ENCODE results near the gene CYP26A1.

CYP26A1 gene

GRCh38 chr10:93073539-93074146, at the start of gene CYP26A1:
Gene CYP26A1, plus strand, starts transcription at chr10:93073893. Its CDS starts 42 bp downstream, at chr10:93073935.
- Histone ChIP-seq H3K9me3 (ENCODE audit: control insufficient read depth, insufficient read depth, low read length) (no peaks in the 10 kb centered on the region), H3K4me1 (ENCODE audit: insufficient read depth, low read length) (no peaks in the 10 kb centered on the region), H3K36me3 (ENCODE audit: insufficient read depth, low read length) (no peaks in the 10 kb centered on the region), H3K9ac (ENCODE audit: low read depth, low read length) (peak within 1 kb of the TSS; percentile 62)

GRCh38 chr10:93026072-93026471, 47.6 kb upstream of the CYP26A1 start:
- H3K36me3 ChIP-seq (ENCODE audit: insufficient read depth, low read length) = 0 out of 2 replicates have a peak, but pooled peaks cover 4% of the 10 kb centered on the region
- no peak overlapping the region for H3K9ac ChIP-seq (ENCODE audit: low read depth, low read length)
- H3K9me3 ChIP-seq (ENCODE audit: control insufficient read depth, insufficient read depth, low read length) = no peaks in the 10 kb centered on the region
- H3K4me1 ChIP-seq (ENCODE audit: insufficient read depth, low read length) = peaks cover 8% of the 10 kb centered on the region; the same call in 1 of the 2 replicates

- 0 out of 2 replicates have a peak, but pooled peaks cover 4% of the 10 kb centered on the region for H3K36me3 ChIP-seq (ENCODE audit: insufficient read depth, low read length)
- no peaks in the 10 kb centered on the region for H3K9me3 ChIP-seq (ENCODE audit: control insufficient read depth, insufficient read depth, low read length)
- peaks cover 17% of the 10 kb centered on the region for H3K4me1 ChIP-seq (ENCODE audit: insufficient read depth, low read length)
- no peak overlapping the region for H3K9ac ChIP-seq (ENCODE audit: low read depth, low read length)
Observed at GRCh38 chr10:93027508-93027907, 46.2 kb upstream of the CYP26A1 start.

DNA sequence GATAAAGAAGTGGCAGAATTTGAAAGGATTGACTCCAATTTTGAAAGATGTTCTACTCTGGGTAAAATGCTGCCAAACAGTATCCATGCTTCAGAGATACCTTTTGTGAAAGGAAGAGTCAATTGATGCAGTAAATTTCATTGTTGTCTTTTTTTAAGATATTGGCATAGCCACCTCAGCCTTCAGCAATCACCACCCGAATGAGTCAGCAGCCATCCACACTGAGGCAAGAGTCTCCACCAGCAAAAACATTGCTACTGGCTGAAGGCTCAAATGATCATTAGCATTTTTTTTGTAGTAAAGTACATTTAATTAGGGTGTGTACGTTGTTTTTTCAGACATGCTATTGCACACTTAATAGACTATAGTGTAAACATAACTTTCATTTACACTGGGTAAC, 44.8 kb upstream of the CYP26A1 start:
- H3K4me1 ChIP-seq (ENCODE audit: insufficient read depth, low read length) = peaks cover 26% of the 10 kb centered on the region
- no peaks in the 10 kb centered on the region for H3K9me3 ChIP-seq (ENCODE audit: control insufficient read depth, insufficient read depth, low read length)
- H3K9ac ChIP-seq (ENCODE audit: low read depth, low read length) = no peak overlapping the region
- 0 out of 2 replicates have a peak, but pooled peaks cover 4% of the 10 kb centered on the region for H3K36me3 ChIP-seq (ENCODE audit: insufficient read depth, low read length)

DNA sequence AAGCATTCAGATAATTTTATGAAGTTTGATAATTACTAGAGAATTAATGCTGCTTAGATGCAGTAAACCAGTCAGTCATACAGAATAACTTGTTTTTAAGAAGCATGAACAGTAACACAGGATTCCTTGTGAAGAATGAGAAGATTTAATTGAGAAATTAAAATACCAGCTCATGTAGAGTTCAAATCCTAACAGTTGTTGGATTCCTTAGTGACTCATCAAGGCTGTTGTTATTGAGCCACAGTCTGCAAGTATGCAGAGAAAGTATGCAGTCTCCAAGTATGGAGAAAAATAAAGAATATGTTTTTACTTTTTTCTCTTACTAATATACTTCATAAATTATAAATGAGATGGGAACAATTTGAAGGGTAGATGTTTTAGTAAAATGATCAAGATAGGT, 43.3 kb upstream of the CYP26A1 start:
- peaks cover 26% of the 10 kb centered on the region for H3K4me1 ChIP-seq (ENCODE audit: insufficient read depth, low read length)
- H3K9ac ChIP-seq (ENCODE audit: low read depth, low read length) = no peak overlapping the region
- H3K9me3 ChIP-seq (ENCODE audit: control insufficient read depth, insufficient read depth, low read length) = no peaks in the 10 kb centered on the region
- H3K36me3 ChIP-seq (ENCODE audit: insufficient read depth, low read length) = 0 out of 2 replicates have a peak, but pooled peaks cover 4% of the 10 kb centered on the region

- Histone ChIP-seq H3K4me1 (ENCODE audit: insufficient read depth, low read length) (peaks cover 26% of the 10 kb centered on the region), H3K36me3 (ENCODE audit: insufficient read depth, low read length) (0 out of 2 replicates have a peak, but pooled peaks cover under 1% of the 10 kb centered on the region), H3K9ac (ENCODE audit: low read depth, low read length) (no peak overlapping the region), H3K9me3 (ENCODE audit: control insufficient read depth, insufficient read depth, low read length) (no peaks in the 10 kb centered on the region)
Observed at GRCh38 chr10:93032105-93032808, 41.4 kb upstream of the CYP26A1 start.

GRCh38 chr10:93032809-93033137, 40.9 kb upstream of the CYP26A1 start:
- no peaks in the 10 kb centered on the region for H3K9me3 ChIP-seq (ENCODE audit: control insufficient read depth, insufficient read depth, low read length)
- no peaks in the 10 kb centered on the region for H3K36me3 ChIP-seq (ENCODE audit: insufficient read depth, low read length)
- H3K4me1 ChIP-seq (ENCODE audit: insufficient read depth, low read length) = peaks cover 26% of the 10 kb centered on the region
- H3K9ac ChIP-seq (ENCODE audit: low read depth, low read length) = no peak overlapping the region

DNA sequence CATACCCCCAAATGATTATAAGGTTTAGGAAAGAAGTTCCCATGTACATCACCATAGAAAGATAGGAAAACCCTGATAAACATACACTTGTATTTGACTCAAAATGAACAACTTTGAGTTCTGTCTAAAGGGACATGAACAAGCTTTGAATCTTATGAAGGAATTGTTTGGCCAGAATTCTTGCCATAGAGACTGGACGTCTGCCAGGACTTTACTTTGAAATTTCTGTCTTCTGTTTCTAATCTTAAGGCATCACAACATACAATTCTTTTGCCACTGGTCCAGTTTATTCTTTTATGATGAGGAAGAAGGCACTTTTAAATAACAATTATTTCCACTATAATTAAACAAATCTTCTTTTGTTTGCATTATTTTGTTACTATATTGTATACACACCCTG, 39.3 kb upstream of the CYP26A1 start:
- H3K9ac ChIP-seq (ENCODE audit: low read depth, low read length) = no peak overlapping the region
- no peaks in the 10 kb centered on the region for H3K9me3 ChIP-seq (ENCODE audit: control insufficient read depth, insufficient read depth, low read length)
- H3K4me1 ChIP-seq (ENCODE audit: insufficient read depth, low read length) = peaks cover 26% of the 10 kb centered on the region
- H3K36me3 ChIP-seq (ENCODE audit: insufficient read depth, low read length) = no peaks in the 10 kb centered on the region

DNA sequence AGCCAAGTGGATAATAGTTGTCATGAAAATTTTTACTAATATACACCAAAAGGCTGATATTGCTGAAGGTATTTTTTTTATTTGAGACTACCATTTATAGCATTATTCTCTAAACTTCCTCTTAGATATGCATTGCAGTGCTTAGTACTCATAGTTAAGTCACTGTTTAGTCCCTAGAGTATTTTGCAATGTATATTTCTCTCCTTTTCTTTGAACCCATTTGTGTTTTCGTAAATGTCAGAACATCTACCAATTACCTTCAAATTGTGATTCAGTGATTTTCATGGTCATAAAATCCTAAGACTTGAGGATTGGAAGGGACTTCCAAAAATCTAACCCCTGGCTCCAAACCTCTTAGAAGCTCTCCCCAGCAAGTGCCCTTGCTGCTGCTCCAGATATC, 34.6 kb upstream of the CYP26A1 start:
- Histone ChIP-seq H3K36me3 (ENCODE audit: insufficient read depth, low read length) (no peaks in the 10 kb centered on the region), H3K9ac (ENCODE audit: low read depth, low read length) (no peak overlapping the region), H3K4me1 (ENCODE audit: insufficient read depth, low read length) (peaks cover 4% of the 10 kb centered on the region; the same call in 1 of the 2 replicates), H3K9me3 (ENCODE audit: control insufficient read depth, insufficient read depth, low read length) (no peaks in the 10 kb centered on the region)

DNA sequence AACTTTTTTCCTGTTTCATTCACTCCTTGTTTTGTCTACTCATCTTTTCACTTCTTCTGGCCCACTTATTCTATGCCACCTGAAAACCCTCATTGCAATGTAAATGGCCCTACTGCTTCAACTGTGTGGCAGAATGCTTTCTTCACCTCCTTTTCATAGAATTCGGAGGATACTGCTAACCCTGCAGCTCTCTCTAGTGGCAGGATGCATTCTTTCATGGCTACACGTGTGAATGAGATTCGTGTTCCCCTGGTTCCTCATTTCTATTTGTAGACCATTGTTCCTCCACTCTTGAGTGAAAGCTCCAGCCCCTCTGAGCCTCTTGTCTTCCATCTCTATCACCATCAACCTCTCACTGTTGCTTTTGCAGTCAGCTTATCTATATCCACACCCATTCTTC, 34.0 kb upstream of the CYP26A1 start:
- Histone ChIP-seq H3K9me3 (ENCODE audit: control insufficient read depth, insufficient read depth, low read length) (no peaks in the 10 kb centered on the region), H3K36me3 (ENCODE audit: insufficient read depth, low read length) (no peaks in the 10 kb centered on the region), H3K9ac (ENCODE audit: low read depth, low read length) (no peak overlapping the region), H3K4me1 (ENCODE audit: insufficient read depth, low read length) (peaks cover 4% of the 10 kb centered on the region; the same call in 1 of the 2 replicates)

DNA sequence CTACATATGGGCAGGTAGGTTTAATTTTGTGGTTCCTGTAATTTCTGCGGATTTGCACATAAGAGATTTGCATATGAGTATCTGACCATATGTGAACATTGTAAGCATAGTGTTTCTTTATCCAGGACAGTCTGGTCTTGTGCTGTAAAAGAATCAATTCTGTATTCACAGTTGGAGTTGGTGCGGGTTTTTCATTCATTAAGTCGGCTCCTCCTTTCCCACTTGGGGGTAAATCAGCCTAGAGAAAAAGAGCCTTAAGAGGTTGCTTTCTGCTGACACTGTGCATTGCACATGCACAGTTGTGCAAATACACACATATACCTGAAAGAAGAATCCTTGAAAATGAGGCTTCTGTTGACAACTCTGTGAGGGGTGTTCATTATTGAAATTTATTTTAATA, 19.2 kb upstream of the CYP26A1 start:
- H3K9ac ChIP-seq (ENCODE audit: low read depth, low read length) = no peak overlapping the region
- no peaks in the 10 kb centered on the region for H3K9me3 ChIP-seq (ENCODE audit: control insufficient read depth, insufficient read depth, low read length)
- H3K4me1 ChIP-seq (ENCODE audit: insufficient read depth, low read length) = no peaks in the 10 kb centered on the region
- H3K36me3 ChIP-seq (ENCODE audit: insufficient read depth, low read length) = no peaks in the 10 kb centered on the region

DNA sequence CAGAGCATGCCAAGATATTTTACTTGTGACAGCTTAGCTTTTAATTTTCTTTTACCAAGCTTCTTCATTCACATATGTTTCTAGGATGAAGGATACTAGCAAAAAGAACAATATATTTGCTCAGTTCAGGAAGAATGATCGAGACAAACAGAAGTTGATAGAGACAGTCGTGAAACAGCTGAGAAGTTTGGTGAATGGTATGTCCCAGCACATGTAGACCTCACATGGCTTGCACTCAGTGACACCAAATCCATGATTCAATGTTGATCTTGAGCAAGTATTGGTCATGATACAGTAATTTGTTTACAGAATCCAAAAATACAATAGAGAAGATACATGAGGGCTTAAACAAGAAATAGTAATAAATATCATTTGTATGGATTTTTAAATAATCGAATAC, 15.6 kb upstream of the CYP26A1 start:
- Histone ChIP-seq H3K9me3 (ENCODE audit: control insufficient read depth, insufficient read depth, low read length) (no peaks in the 10 kb centered on the region), H3K4me1 (ENCODE audit: insufficient read depth, low read length) (no peaks in the 10 kb centered on the region), H3K9ac (ENCODE audit: low read depth, low read length) (no peak overlapping the region), H3K36me3 (ENCODE audit: insufficient read depth, low read length) (no peaks in the 10 kb centered on the region)

DNA sequence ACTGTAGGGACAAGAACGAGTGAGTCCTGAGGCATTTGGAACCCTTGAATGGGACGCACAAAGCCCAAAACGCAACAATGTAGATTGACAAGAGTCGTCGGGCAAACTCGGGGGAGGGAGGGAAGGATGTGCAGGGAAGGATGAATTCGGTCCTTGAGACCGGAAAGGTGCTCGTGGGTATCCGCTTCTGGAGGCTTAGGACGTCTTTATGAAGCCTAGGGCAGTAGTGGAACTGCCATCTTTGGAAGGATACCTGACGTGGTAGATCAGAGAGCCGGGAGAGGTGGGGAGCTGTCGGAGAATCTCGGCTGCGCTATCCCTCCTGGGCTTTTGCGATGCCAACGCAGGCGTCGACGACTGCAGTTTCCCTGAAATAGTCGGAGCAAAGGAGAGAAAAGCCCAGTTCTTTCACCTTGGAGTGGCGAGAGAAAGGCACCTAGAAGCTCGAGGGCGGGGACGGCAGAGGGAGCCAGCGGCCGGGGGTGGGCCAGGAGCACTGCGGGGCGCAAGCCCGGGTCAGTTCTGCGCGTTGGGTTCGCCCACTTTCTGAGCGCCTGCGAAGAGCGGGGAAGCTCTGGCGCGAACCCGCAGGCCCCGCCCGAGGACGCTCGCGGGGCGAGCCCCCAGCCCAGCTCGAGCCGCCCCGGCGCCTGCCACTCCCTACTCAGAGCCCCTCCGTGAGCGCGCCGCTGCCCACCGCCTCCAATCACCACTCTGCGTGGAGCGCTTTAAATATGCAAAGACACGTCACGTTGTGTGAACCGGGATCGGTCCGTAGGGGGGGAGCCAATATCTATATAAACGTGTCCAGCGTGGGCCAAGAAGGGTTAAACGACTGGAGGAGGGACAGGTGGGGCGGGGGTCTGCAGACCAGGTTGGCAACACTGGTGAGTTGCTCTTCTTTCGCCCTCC, 13.5 kb upstream of the CYP26A1 start, which contains the start of gene CYP26C1:
Gene CYP26C1, plus strand, starts transcription at position 824 of the 912 bp plus-strand sequence. CDS start 466 bp downstream, outside the sequence.
- no peaks in the 10 kb centered on the region for H3K36me3 ChIP-seq (ENCODE audit: insufficient read depth, low read length)
- no peaks in the 10 kb centered on the region for H3K9me3 ChIP-seq (ENCODE audit: control insufficient read depth, insufficient read depth, low read length)
- H3K9ac ChIP-seq (ENCODE audit: low read depth, low read length) = peak within 1 kb of the TSS; percentile 44; the same call in 1 of the 2 replicates
- H3K4me1 ChIP-seq (ENCODE audit: insufficient read depth, low read length) = no peaks in the 10 kb centered on the region

DNA sequence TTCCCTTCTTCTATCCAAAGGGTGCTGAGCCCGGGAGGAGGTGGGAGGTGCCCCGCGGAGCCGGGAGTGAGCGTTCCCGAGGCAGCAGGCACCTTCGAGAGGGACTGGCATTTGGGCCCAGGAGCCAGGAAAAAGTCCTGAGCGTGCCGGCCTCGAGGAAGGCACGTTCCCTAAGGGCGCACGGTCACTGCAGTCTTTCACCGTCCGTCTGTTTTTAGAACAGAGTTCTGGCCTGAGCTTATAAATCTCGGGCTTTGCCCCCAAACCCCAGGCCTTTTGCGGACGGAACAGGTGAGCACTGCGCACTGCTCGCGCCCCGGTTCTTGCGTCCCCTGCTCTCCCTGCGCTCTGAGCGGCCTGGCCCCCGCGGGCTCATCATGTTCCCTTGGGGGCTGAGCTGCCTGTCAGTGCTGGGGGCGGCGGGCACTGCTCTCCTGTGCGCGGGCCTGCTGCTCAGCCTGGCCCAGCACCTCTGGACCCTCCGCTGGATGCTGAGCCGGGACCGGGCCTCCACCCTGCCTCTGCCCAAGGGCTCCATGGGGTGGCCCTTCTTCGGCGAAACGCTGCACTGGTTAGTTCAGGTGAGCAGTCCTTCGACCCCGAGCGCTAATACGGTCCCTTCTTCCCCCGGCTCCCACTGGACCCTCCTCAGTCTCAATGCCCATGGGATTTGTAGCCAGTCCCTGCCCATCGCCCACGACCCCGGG, 12.7 kb upstream of the CYP26A1 start:
- H3K9ac ChIP-seq (ENCODE audit: low read depth, low read length) = peak overlapping the region; percentile 44; the same call in 1 of the 2 replicates
- H3K9me3 ChIP-seq (ENCODE audit: control insufficient read depth, insufficient read depth, low read length) = no peaks in the 10 kb centered on the region
- H3K36me3 ChIP-seq (ENCODE audit: insufficient read depth, low read length) = no peaks in the 10 kb centered on the region
- H3K4me1 ChIP-seq (ENCODE audit: insufficient read depth, low read length) = no peaks in the 10 kb centered on the region

All from ES-I3 (cell line).